SJCRH30 (cell line): ENCODE measurements around the gene SH3GLB2. TPM values are rescaled to one million over a fixed set of nuclear protein-coding genes. Genes with fewer than 3 reads are reported as not detected.

Experiments used
- DNase-seq, 2 experiments: peaks; one replicate each; pipeline ENCODE4 v3.0.0-alpha.2; 2015 to 2020
- H3K27ac ChIP-seq: fragments of 250-450 bp; sonication (Bioruptor Pico); 2 replicates; pipeline ENCODE4 v1.5.1; 2020; ENCODE audit warnings: mild to moderate bottlenecking, moderate library complexity
- H3K27me3 ChIP-seq: fragments of 250-450 bp; sonication (Bioruptor Pico); 2 replicates; pipeline ENCODE4 v1.5.1; 2020; ENCODE audit warnings: mild to moderate bottlenecking, moderate library complexity
- H3K36me3 ChIP-seq: fragments of 250-450 bp; sonication (Bioruptor Pico); 2 replicates; pipeline ENCODE4 v1.5.1; 2020; ENCODE audit warnings: mild to moderate bottlenecking, moderate library complexity
- H3K4me1 ChIP-seq: fragments of 250-450 bp; sonication (Bioruptor Pico); 2 replicates; pipeline ENCODE4 v1.5.1; 2020; ENCODE audit warnings: mild to moderate bottlenecking, moderate library complexity
- H3K4me3 ChIP-seq: fragments of 250-450 bp; sonication (Bioruptor Pico); 2 replicates; pipeline ENCODE4 v1.5.1; 2020; ENCODE audit warnings: mild to moderate bottlenecking, moderate library complexity
- H3K9me3 ChIP-seq: fragments of 250-450 bp; sonication (Bioruptor Pico); replicated peaks from 2 replicates; pipeline ENCODE4 v1.5.1; 2020; ENCODE audit warnings: mild to moderate bottlenecking, moderate library complexity
- total RNA-seq: library from RNA; depleted of rRNA; stranded (reverse); fragments of >200 nt; shearing (Covaris generic); gene quantifications from 2 replicates; pipeline ENCODE4 v1.2.3, GENCODE V29; 2014

Gene SH3GLB2
- total RNA-seq, 1 experiment from 2014 or later: 26.7 TPM

- H3K9me3 ChIP-seq: no peaks in the 10 kb centered on the region
- H3K4me1 ChIP-seq: no peaks in the 10 kb centered on the region
- H3K27me3 ChIP-seq: no peaks in the 10 kb centered on the region
- no peak overlapping the region for H3K4me3 ChIP-seq
- no peak for DNase-seq
- no peak overlapping the region for H3K27ac ChIP-seq
- peaks cover 33% of the 10 kb centered on the region for H3K36me3 ChIP-seq
These were observed 34.9 kb upstream of the SH3GLB2 start for GRCh38 chr9:129063061-129063460.

DNA sequence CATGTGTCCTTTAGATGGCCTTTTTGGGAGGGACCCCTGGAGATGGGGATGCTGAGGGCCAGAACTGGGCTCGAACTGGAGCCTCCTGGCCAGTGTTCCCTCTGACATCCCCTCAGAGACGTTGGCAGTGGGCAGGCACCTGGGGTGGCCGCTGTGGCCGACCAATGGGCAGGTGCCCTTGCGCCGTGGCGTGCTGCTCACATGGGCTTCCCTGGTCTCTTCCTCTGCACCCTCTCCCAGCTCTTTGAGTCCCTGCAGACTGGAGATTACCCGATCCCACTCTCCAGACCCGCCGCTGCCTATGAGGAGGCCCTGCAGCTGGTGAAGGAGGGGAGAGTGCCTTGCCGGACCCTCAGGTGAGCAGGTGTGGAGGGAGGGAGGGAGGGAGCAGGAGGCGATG lies 32.9 kb upstream of the SH3GLB2 start:
- no peak for DNase-seq
- Histone ChIP-seq H3K4me1 (no peaks in the 10 kb centered on the region), H3K27ac (no peak overlapping the region), H3K9me3 (no peaks in the 10 kb centered on the region), H3K27me3 (no peaks in the 10 kb centered on the region), H3K36me3 (peaks cover 36% of the 10 kb centered on the region), H3K4me3 (no peak overlapping the region)

- H3K9me3 ChIP-seq: no peaks in the 10 kb centered on the region
- H3K27ac ChIP-seq: no peak overlapping the region
- H3K27me3 ChIP-seq: no peaks in the 10 kb centered on the region
- H3K4me1 ChIP-seq: no peaks in the 10 kb centered on the region
- H3K36me3 ChIP-seq: peaks cover 28% of the 10 kb centered on the region
- H3K4me3 ChIP-seq: no peak overlapping the region
- DNase-seq: no peak
These were observed 32.0 kb upstream of the SH3GLB2 start for GRCh38 chr9:129059796-129060785.

DNA sequence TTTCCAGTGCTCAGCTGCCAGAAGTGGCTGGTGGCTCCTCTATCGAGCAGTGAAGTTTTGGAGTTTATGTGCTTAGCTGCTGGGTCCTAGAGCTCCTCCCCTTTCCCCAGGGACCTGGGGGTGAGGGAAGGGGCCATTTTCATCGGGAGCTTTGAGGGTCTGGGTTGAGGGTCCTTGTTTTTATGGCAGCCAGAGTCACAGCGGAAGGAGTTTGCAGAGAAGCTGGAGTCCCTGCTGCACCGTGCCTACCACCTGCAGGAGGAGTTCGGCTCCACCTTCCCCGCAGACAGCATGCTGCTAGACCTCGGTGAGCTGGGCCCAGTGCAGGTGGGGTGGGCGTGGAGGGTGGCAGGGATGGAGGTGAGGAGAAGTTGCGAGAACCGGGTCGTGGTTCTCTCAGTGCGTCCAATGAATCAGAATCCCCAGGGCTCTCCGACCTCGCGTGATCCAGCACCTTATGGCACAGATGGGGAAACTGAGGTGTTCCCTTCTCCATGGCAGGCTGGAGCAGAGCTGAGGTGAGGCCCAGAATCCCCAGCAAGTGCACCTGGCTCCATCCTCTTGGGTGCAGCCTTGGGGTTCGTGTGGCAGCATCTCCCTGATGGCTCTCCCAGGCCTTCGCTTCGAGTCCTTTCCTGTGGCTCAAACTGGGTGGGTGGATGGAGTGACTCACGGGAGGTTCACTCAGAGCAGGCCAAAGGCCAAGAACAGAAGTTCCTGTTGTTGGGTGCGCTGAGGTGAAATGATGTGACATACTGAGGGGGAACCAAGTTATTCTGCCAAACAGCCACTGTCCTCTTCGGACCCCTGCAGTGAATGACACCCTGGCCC lies 31.0 kb upstream of the SH3GLB2 start:
- Histone ChIP-seq H3K27me3 (no peaks in the 10 kb centered on the region), H3K36me3 (peaks cover 30% of the 10 kb centered on the region), H3K27ac (no peak overlapping the region), H3K9me3 (no peaks in the 10 kb centered on the region), H3K4me1 (no peaks in the 10 kb centered on the region), H3K4me3 (no peak overlapping the region)
- no peak for DNase-seq

DNA sequence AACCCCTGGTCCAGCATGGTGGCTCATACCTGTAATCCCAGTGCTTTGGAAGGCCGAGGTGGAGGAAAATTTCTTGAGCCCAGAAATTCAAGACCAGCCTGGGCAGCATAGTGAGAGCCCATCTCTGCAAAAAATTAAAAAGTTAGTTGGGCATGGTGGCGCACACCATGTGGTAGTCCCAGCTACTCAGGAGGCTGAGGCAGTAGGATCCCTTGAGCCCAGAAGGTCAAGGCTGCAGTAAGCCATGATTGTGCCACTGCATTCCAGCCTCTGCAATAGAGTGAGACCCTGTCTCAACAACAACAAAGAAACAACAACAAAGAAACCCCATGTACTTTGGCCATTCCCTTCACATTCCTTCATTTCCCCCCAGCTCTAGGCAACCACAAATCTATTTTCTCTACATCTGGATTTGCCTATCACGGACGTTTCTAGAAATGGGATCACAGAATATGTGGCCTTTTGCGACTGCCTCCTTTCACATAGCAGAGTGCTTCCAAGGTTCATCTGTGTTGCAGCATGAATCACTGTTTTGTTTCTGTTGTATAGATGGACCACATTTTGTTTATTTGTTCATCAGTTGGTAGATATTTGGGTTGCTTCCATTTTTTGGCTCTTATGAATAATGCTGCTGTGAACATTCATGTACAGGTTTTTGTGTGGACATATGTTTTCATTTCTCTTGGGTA lies 26.2 kb upstream of the SH3GLB2 start:
- no peak for DNase-seq
- Histone ChIP-seq H3K4me3 (no peak overlapping the region), H3K9me3 (no peaks in the 10 kb centered on the region)

DNA sequence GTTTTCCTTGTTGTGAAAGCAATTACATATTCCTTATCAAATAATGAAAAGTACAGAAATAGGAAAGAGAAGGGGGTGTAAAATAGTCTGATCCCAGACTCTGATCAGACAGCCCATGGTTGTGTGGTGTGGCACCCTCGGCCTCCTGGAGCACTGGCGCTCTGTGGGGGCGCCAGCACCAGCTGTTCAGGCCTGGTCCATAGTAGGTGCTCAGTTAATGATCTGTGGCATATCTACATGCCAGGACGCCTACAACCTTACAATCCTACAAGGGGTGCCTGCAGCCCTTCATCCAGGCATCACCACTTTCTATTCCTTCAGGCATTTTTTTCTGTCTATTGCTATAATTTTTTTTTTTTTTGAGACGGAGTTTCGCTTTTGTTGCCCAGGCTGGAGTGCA lies 24.9 kb upstream of the SH3GLB2 start:
- H3K4me3 ChIP-seq: no peak overlapping the region
- H3K9me3 ChIP-seq: no peaks in the 10 kb centered on the region
- H3K36me3 ChIP-seq: peaks cover 33% of the 10 kb centered on the region
- H3K27ac ChIP-seq: no peak overlapping the region
- DNase-seq: no peak
- H3K27me3 ChIP-seq: no peaks in the 10 kb centered on the region
- H3K4me1 ChIP-seq: no peaks in the 10 kb centered on the region

More for the DNA sequence above, 26.2 kb upstream of the SH3GLB2 start:
- Histone ChIP-seq H3K27ac (no peak overlapping the region), H3K4me1 (no peaks in the 10 kb centered on the region), H3K27me3 (no peaks in the 10 kb centered on the region), H3K36me3 (peaks cover 30% of the 10 kb centered on the region)

DNA sequence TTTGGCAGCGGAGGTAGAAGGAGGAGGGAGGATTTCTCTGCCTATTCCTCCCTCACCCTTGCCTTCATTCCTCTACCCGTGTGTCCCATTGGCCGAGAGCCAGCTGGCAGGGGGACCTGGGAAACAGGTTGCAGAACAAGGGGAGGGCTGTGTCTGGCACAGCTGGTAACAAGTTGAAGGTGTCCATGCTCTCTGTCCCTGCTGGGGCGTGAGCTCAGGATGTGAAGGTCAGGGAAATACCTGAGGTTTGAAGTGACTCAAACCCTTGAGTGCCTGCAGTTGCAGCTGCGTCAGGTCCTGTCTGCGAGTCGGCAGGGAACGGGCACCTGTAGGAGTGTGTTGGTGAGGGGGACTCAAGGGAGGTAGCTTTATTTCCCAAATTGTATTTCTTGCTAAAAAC lies 24.5 kb upstream of the SH3GLB2 start:
- H3K4me3 ChIP-seq: no peak overlapping the region
- no peaks in the 10 kb centered on the region for H3K27me3 ChIP-seq
- DNase-seq: no peak
- H3K36me3 ChIP-seq: peaks cover 36% of the 10 kb centered on the region
- H3K27ac ChIP-seq: no peak overlapping the region
- H3K4me1 ChIP-seq: no peaks in the 10 kb centered on the region
- H3K9me3 ChIP-seq: no peaks in the 10 kb centered on the region

DNA sequence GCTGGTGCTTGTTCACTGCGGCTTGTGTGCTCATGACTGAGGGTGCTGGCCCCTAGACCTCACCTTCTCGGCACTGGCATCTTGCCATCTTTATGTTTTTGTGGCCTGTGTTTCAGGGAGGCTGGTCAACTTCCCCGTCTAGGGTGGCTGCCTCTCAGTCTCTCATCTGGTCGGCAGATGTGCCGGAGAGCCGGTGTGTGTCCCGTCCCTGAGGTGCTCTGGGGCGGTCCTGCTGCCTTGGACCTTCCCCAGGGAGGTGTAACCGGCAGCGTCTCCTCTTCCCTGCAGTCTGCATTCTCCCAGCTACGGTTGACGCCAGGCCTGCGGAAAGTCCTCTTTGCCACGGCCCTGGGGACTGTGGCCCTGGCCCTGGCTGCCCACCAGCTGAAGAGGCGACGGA lies 13.9 kb upstream of the SH3GLB2 start:
- Histone ChIP-seq H3K4me1 (no peaks in the 10 kb centered on the region), H3K27ac (no peak overlapping the region), H3K4me3 (no peak overlapping the region), H3K36me3 (peaks cover 17% of the 10 kb centered on the region), H3K27me3 (no peaks in the 10 kb centered on the region), H3K9me3 (no peaks in the 10 kb centered on the region)
- DNase-seq: no peak

- Histone ChIP-seq H3K36me3 (peaks cover 17% of the 10 kb centered on the region), H3K9me3 (no peaks in the 10 kb centered on the region), H3K27ac (no peak overlapping the region), H3K27me3 (no peaks in the 10 kb centered on the region), H3K4me3 (no peak overlapping the region), H3K4me1 (no peaks in the 10 kb centered on the region)
- no peak for DNase-seq
These were observed 12.0 kb upstream of the SH3GLB2 start for GRCh38 chr9:129040113-129040643.

- Histone ChIP-seq H3K36me3 (peaks cover 10% of the 10 kb centered on the region), H3K4me1 (no peaks in the 10 kb centered on the region), H3K27ac (no peak overlapping the region), H3K27me3 (no peaks in the 10 kb centered on the region), H3K4me3 (no peak overlapping the region), H3K9me3 (no peaks in the 10 kb centered on the region)
- no peak for DNase-seq
These were observed 10.2 kb upstream of the SH3GLB2 start for GRCh38 chr9:129038109-129038852.

DNA sequence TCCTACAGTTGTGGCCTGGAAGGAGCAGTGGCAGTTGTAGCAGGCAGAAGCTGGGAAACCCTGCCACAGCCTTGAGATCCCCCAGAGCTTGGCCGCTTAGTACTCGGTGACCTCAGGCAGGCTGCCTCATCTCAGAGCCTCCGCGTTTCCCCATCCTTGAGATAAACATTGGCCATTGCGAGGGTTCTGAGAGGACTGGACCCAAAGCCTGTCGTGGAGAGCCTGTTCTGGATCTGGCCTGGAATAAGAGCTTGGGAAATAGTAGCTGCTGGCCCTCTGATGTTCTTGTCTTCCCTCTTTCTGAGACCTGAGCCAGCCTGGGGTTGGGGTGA lies 9.6 kb upstream of the SH3GLB2 start:
- H3K27me3 ChIP-seq: no peaks in the 10 kb centered on the region
- peak overlapping the region; percentile 89; the same call in 1 of the 2 replicates for H3K4me3 ChIP-seq
- H3K9me3 ChIP-seq: no peaks in the 10 kb centered on the region
- H3K27ac ChIP-seq: no peak overlapping the region
- peaks cover 10% of the 10 kb centered on the region for H3K36me3 ChIP-seq
- no peaks in the 10 kb centered on the region for H3K4me1 ChIP-seq
- DNase-seq: no peak

DNA sequence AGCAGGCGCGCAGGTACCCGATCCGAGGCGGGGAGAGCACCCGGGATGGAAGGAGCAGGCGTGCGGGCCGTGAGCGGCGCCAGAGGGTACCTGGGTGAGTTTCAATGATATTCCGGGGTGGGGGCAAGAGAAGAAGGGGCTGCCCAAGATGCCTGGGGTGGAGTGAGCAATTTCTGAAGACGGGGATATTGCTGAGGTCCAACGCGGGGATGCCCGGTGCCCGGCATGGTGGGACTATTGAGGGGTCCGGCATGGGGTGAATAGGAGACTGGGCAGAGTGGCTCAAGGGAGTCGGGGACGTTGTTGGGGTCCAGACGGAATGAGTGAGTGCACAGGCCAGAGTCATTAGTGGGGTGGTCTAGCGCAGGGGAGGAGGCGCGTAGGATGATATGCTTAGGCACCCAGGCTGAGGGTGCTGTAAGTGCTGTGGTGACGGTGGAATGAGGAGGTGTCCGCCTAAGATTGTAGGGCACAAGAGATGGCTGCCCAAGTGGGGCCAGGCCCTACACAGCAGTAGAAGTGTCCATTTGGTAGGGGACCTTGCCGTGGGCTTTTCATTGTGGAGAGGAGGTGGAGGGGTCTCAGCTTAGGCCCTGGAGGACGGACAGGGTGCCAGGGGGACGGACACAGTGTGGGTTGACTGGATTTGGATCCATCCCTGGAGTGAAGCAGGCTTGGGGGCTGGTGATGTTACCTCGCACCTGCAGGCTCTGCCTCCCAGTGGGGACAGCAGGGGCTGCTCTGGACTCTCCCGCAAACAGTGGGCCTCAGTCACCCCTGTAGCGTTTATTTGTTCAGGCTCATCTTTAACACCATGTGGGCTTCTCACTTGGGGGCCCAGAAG lies 9.0 kb upstream of the SH3GLB2 start:
- H3K9me3 ChIP-seq: no peaks in the 10 kb centered on the region
- peak overlapping the region; percentile 89 for H3K4me3 ChIP-seq
- H3K36me3 ChIP-seq: peaks cover 9% of the 10 kb centered on the region
- no peaks in the 10 kb centered on the region for H3K27me3 ChIP-seq
- no peaks in the 10 kb centered on the region for H3K4me1 ChIP-seq
- no peak overlapping the region; the same call in 1 of the 2 replicates for H3K27ac ChIP-seq
- no peak for DNase-seq

- Histone ChIP-seq H3K36me3 (peaks cover 1% of the 10 kb centered on the region; the same call in 1 of the 2 replicates), H3K27ac (peak within 1 kb of the TSS; percentile 46), H3K4me1 (no peaks in the 10 kb centered on the region), H3K9me3 (no peaks in the 10 kb centered on the region), H3K4me3 (peak within 1 kb of the TSS; percentile 89), H3K27me3 (no peaks in the 10 kb centered on the region)
- DNase-seq: peak; percentile 100
These were observed 8.3 kb upstream of the SH3GLB2 start, which contains the start of gene MIGA2 for GRCh38 chr9:129036241-129036922. Gene MIGA2, plus strand, starts transcription at chr9:129036626. Its CDS starts 3,969 bp downstream, at chr9:129040595.
